ENCODE data around the gene SFMBT1.

Gene SFMBT1

GRCh38 chr3:52879581-52879980, 166.3 kb downstream of the SFMBT1 start:
- H3K27me3 ChIP-seq (ENCODE audit: insufficient read depth, low read length, poor library complexity, severe bottlenecking), result no peaks in the 10 kb centered on the region
- no peaks in the 10 kb centered on the region for H3K4me1 ChIP-seq (ENCODE audit: insufficient read depth, low read length, poor library complexity, severe bottlenecking)
- no peaks in the 10 kb centered on the region for H4K20me1 ChIP-seq (ENCODE audit: insufficient read depth, low read length, poor library complexity, severe bottlenecking)
- H3K9me2 ChIP-seq (replicated peaks; ENCODE audit: low read depth, low read length), result no peaks in the 10 kb centered on the region
- H3K4me3 ChIP-seq (ENCODE audit: low read length, poor library complexity, severe bottlenecking), result no peak overlapping the region
- H2AFZ ChIP-seq (ENCODE audit: low read length), result no peak overlapping the region
- H3K9me3 ChIP-seq (ENCODE audit: insufficient read depth, low read depth, low read length), result no peaks in the 10 kb centered on the region
- H3K4me2 ChIP-seq (ENCODE audit: low read depth, low read length, poor library complexity, severe bottlenecking), result no peak overlapping the region
- no peaks in the 10 kb centered on the region for H3F3A ChIP-seq (ENCODE audit: low read depth)
- no peak overlapping the region for H3K9ac ChIP-seq (ENCODE audit: low read depth, low read length, poor library complexity, severe bottlenecking)
- H3K79me2 ChIP-seq (ENCODE audit: insufficient read depth, low read length), result no peaks in the 10 kb centered on the region
- TF ChIP-seq, protein P1, sequence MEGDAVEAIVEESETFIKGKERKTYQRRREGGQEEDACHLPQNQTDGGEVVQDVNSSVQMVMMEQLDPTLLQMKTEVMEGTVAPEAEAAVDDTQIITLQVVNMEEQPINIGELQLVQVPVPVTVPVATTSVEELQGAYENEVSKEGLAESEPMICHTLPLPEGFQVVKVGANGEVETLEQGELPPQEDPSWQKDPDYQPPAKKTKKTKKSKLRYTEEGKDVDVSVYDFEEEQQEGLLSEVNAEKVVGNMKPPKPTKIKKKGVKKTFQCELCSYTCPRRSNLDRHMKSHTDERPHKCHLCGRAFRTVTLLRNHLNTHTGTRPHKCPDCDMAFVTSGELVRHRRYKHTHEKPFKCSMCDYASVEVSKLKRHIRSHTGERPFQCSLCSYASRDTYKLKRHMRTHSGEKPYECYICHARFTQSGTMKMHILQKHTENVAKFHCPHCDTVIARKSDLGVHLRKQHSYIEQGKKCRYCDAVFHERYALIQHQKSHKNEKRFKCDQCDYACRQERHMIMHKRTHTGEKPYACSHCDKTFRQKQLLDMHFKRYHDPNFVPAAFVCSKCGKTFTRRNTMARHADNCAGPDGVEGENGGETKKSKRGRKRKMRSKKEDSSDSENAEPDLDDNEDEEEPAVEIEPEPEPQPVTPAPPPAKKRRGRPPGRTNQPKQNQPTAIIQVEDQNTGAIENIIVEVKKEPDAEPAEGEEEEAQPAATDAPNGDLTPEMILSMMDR (conservative IDR thresholded peaks at IDR 0.05; ENCODE audit: low read length), result no peak
- TF ChIP-seq EZH2phosphoT487 (IDR thresholded peaks at IDR 0.05; ENCODE audit: borderline replicate concordance), result no peak
- H3K36me3 ChIP-seq (ENCODE audit: insufficient read depth, low read length), result peaks cover 5% of the 10 kb centered on the region; the same call in 1 of the 2 replicates

- Histone ChIP-seq H3K4me1 (ENCODE audit: insufficient read depth, low read length, poor library complexity, severe bottlenecking) (peaks cover 3% of the 10 kb centered on the region), H3F3A (ENCODE audit: low read depth) (no peaks in the 10 kb centered on the region), H4K20me1 (ENCODE audit: insufficient read depth, low read length, poor library complexity, severe bottlenecking) (no peaks in the 10 kb centered on the region), H3K9me3 (ENCODE audit: insufficient read depth, low read depth, low read length) (no peaks in the 10 kb centered on the region), H3K4me3 (ENCODE audit: low read length, poor library complexity, severe bottlenecking) (no peak overlapping the region), H3K79me2 (ENCODE audit: insufficient read depth, low read length) (no peaks in the 10 kb centered on the region), H3K27me3 (ENCODE audit: insufficient read depth, low read length, poor library complexity, severe bottlenecking) (no peaks in the 10 kb centered on the region), H3K9ac (ENCODE audit: low read depth, low read length, poor library complexity, severe bottlenecking) (no peak overlapping the region), H3K9me2 (replicated peaks; ENCODE audit: low read depth, low read length) (no peaks in the 10 kb centered on the region), H2AFZ (ENCODE audit: low read length) (no peak overlapping the region), H3K4me2 (ENCODE audit: low read depth, low read length, poor library complexity, severe bottlenecking) (no peak overlapping the region), H3K36me3 (ENCODE audit: insufficient read depth, low read length) (peaks cover 5% of the 10 kb centered on the region; the same call in 1 of the 2 replicates)
- TF ChIP-seq EZH2phosphoT487 (IDR thresholded peaks at IDR 0.05; ENCODE audit: borderline replicate concordance), result no peak
- TF ChIP-seq, protein P1 (conservative IDR thresholded peaks at IDR 0.05; ENCODE audit: low read length), result peak; percentile 18; the same call in 1 of the 2 replicates
These were observed 166.8 kb downstream of the SFMBT1 start for GRCh38 chr3:52879090-52879489.

GRCh38 chr3:52877085-52877484, 168.8 kb downstream of the SFMBT1 start:
- Histone ChIP-seq H3K27me3 (ENCODE audit: insufficient read depth, low read length, poor library complexity, severe bottlenecking) (no peaks in the 10 kb centered on the region), H3K9me3 (ENCODE audit: insufficient read depth, low read depth, low read length) (no peaks in the 10 kb centered on the region), H3K79me2 (ENCODE audit: insufficient read depth, low read length) (no peaks in the 10 kb centered on the region), H3F3A (ENCODE audit: low read depth) (no peaks in the 10 kb centered on the region), H3K9me2 (replicated peaks; ENCODE audit: low read depth, low read length) (no peaks in the 10 kb centered on the region), H3K36me3 (ENCODE audit: insufficient read depth, low read length) (peaks cover 5% of the 10 kb centered on the region; the same call in 1 of the 2 replicates), H3K9ac (ENCODE audit: low read depth, low read length, poor library complexity, severe bottlenecking) (no peak overlapping the region), H3K4me2 (ENCODE audit: low read depth, low read length, poor library complexity, severe bottlenecking) (no peak overlapping the region), H3K4me1 (ENCODE audit: insufficient read depth, low read length, poor library complexity, severe bottlenecking) (peaks cover 6% of the 10 kb centered on the region), H2AFZ (ENCODE audit: low read length) (no peak overlapping the region), H4K20me1 (ENCODE audit: insufficient read depth, low read length, poor library complexity, severe bottlenecking) (no peaks in the 10 kb centered on the region), H3K4me3 (ENCODE audit: low read length, poor library complexity, severe bottlenecking) (no peak overlapping the region)
- TF ChIP-seq, protein P1 (conservative IDR thresholded peaks at IDR 0.05; ENCODE audit: low read length), result no peak
- no peak for TF ChIP-seq EZH2phosphoT487 (IDR thresholded peaks at IDR 0.05; ENCODE audit: borderline replicate concordance)
